WTC11 (cell line): ENCODE measurements around the gene ZC3H12C. TPM values are rescaled to one million over a fixed set of nuclear protein-coding genes. Genes with fewer than 3 reads are reported as not detected.
"Not testable (repeated sequence)": the region's sequence is repeated elsewhere in the genome, so short reads cannot be mapped to it uniquely, and the experiment has no call there.

Source experiments
- ATAC-seq: fragments of 200-7000 bp; cut with Tn5 transposase; 2 replicates; pipeline ENCODE4 v1.10.0; 2021; ENCODE audit warnings: mild to moderate bottlenecking, moderate library complexity
- CTCF ChIA-PET: fragments of 300-600 bp; sonication (Branson Sonifier 250); formaldehyde crosslinking; loops from one replicate; lab custom pipeline; 2021; ENCODE audit warnings: antibody characterized with exemption; lab: Charles Lee
- POLR2A ChIA-PET: fragments of 350-600 bp; sonication (Branson Sonifier 250); formaldehyde crosslinking; loops from one replicate; lab custom pipeline; 2021; ENCODE audit warnings: antibody characterized with exemption; lab: Charles Lee
- DNase-seq: peaks from one replicate; pipeline ENCODE4 v3.0.0; 2021; ENCODE audit warnings: low spot score
- H3K27ac Mint-ChIP-seq: 2 replicates; pipeline ENCODE4 v1.8.0; 2021; ENCODE audit warnings: mixed read lengths
- H3K27me3 Mint-ChIP-seq: 2 replicates; pipeline ENCODE4 v1.8.0; 2021; ENCODE audit warnings: low read depth, mild to moderate bottlenecking, moderate library complexity, mixed read lengths
- H3K36me3 Mint-ChIP-seq: 2 replicates; pipeline ENCODE4 v1.8.0; 2021; ENCODE audit warnings: mixed read lengths
- H3K4me1 Mint-ChIP-seq: 2 replicates; pipeline ENCODE4 v1.8.0; 2022; ENCODE audit warnings: mixed read lengths
- H3K4me3 Mint-ChIP-seq: 2 replicates; pipeline ENCODE4 v1.8.0; 2021; ENCODE audit warnings: mild to moderate bottlenecking, moderate library complexity, mixed read lengths
- H3K9me3 Mint-ChIP-seq: 2 replicates; pipeline ENCODE4 v1.8.0; 2021; ENCODE audit warnings: mixed read lengths
- NR1H2 ChIP-seq: sonication (generic); formaldehyde crosslinking; IDR thresholded peaks from 2 replicates; pipeline ENCODE4 v1.9.0; 2021; ENCODE audit warnings: mild to moderate bottlenecking, moderate library complexity, missing genetic modification reagents
- SOX15 ChIP-seq: fragments of 250-450 bp; sonication (Bioruptor Pico); IDR thresholded peaks from 2 replicates; pipeline ENCODE4 v1.9.0; 2021; ENCODE audit warnings: mild to moderate bottlenecking
- total RNA-seq: library from RNA; stranded (reverse); gene quantifications from 3 replicates; pipeline ENCODE4 v1.2.3, GENCODE V29; 2021
- TF ChIP-seq, protein P1 (sequence below): sonication (generic); formaldehyde crosslinking; IDR thresholded peaks from 2 replicates; pipeline ENCODE4 v1.8.1; 2023; ENCODE audit warnings: mild to moderate bottlenecking, missing genetic modification reagents, borderline replicate concordance
- TF ChIP-seq, protein P2 (sequence below): sonication (generic); formaldehyde crosslinking; IDR thresholded peaks from 2 replicates; pipeline ENCODE4 v1.8.1; 2023; ENCODE audit warnings: mild to moderate bottlenecking, moderate library complexity, missing genetic modification reagents
- TF ChIP-seq, protein P3 (sequence below): sonication (generic); formaldehyde crosslinking; IDR thresholded peaks from 2 replicates; pipeline ENCODE4 v1.8.0; 2022; ENCODE audit warnings: mild to moderate bottlenecking, missing genetic modification reagents
- TF ChIP-seq, protein P4 (sequence below): sonication (generic); formaldehyde crosslinking; IDR thresholded peaks from 2 replicates; pipeline ENCODE4 v1.8.0; 2023; ENCODE audit warnings: missing genetic modification reagents
- TF ChIP-seq, protein P5 (sequence below): sonication (generic); formaldehyde crosslinking; IDR thresholded peaks from 2 replicates; pipeline ENCODE4 v1.8.0; 2023; ENCODE audit warnings: mild to moderate bottlenecking, missing genetic modification reagents
- TF ChIP-seq, protein P6 (sequence below): sonication (generic); formaldehyde crosslinking; IDR thresholded peaks from 2 replicates; pipeline ENCODE4 v1.8.0; 2022; ENCODE audit warnings: mild to moderate bottlenecking, missing genetic modification reagents
- TF ChIP-seq, protein P7 (sequence below): sonication (generic); formaldehyde crosslinking; IDR thresholded peaks from 2 replicates; pipeline ENCODE4 v1.8.1; 2023; ENCODE audit warnings: mild to moderate bottlenecking, missing genetic modification reagents, moderate library complexity
- TF ChIP-seq, protein P8 (sequence below): fragments of 250-450 bp; sonication (Bioruptor Pico); IDR thresholded peaks from 2 replicates; pipeline ENCODE4 v2.1.2; 2022; ENCODE audit warnings: mild to moderate bottlenecking, moderate library complexity
- TF ChIP-seq, protein P9 (sequence below): sonication (generic); formaldehyde crosslinking; IDR thresholded peaks from 2 replicates; pipeline ENCODE4 v1.8.1; 2022; ENCODE audit warnings: mild to moderate bottlenecking, missing genetic modification reagents, moderate library complexity, borderline replicate concordance

Gene ZC3H12C
- total RNA-seq, 1 experiment from 2014 or later = 2.4 TPM

DNA sequence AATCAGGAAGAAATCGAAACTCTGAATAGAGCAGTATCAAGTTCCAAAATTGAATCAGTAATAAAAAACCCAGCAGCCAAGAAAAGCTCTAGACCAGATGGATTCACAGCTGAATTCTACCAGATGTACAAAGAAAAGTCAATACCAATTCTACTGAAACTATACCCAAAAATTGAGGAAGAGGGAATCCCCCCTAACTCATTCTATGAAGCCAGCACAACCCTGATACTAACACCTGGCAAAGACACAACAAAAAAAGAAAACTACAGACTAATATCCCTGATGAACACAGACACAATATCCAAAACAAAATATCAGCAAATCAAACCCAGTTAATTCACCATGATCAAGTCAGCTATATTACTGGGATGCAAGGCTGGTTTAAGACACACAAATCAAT is 97.7 kb downstream of the ZC3H12C start (continued):
- TF ChIP-seq SOX15 = no peak
- TF ChIP-seq, all 79 proteins: peak for 0

DNA sequence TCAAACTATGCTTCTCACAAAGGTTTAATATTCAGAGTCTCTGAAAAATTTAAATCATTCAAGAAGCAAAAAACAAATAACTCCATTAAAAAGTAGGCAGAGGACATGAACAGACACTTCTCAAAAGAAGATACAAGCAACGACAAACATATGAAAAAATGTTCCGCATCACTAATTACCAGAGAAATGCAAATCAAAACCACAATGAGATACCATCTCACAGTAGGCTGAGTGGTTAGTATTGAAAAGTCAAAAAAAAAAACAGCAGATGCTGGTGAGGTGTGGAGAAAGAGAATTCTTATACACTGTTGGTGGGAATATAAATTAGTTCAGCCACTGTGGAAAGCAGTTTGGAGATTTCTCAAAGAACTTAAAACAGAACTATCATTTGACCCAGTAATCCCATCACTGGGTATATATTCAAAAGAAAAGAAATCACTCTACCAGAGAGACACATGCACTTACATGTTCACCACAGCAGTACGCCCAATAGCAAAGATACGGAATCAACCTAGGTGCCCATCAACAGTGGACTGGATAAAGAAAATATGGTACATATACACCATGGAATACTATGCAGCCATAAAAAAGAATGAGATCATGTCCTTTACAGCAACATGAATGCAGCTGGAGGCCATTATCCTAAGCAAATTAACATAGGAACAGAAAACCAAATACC is 99.6 kb downstream of the ZC3H12C start:
- H3K36me3 Mint-ChIP-seq, H3K4me1 Mint-ChIP-seq, CTCF ChIA-PET, DNase-seq, ATAC-seq, H3K4me3 Mint-ChIP-seq, H3K27me3 Mint-ChIP-seq, POLR2A ChIA-PET, H3K27ac Mint-ChIP-seq: not testable (repeated sequence)
- H3K9me3 Mint-ChIP-seq = peaks cover 13% of the 10 kb centered on the region

DNA sequence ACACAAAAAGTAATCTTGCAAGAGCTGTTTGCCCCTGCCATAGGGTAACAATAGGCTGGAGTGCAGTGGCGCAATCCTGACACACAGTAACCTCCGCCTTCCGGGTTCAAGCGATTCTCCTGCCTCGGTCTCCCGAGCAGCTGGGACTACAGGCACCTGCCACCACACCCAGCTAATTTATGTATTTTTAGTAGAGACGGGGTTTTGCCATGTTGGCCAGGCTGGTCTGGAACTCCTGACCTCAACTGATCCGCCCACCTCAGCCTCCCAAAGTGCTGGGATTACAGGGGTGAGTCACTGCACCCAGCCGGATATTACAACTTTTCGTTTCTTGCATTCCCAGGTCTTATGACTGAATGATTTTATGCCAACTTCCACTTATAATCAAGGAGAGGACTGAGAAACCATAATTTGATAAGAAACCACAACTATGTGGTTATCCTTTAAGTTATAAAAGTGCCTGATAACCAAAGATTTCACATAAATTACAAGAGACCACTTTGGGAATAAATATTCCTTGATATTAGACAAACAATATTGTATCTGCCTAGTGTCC is 101.1 kb downstream of the ZC3H12C start:
- H3K27ac Mint-ChIP-seq, POLR2A ChIA-PET, H3K4me3 Mint-ChIP-seq, H3K36me3 Mint-ChIP-seq, CTCF ChIA-PET, DNase-seq, ATAC-seq, H3K4me1 Mint-ChIP-seq, H3K27me3 Mint-ChIP-seq: not testable (repeated sequence)
- peaks cover 13% of the 10 kb centered on the region for H3K9me3 Mint-ChIP-seq

DNA sequence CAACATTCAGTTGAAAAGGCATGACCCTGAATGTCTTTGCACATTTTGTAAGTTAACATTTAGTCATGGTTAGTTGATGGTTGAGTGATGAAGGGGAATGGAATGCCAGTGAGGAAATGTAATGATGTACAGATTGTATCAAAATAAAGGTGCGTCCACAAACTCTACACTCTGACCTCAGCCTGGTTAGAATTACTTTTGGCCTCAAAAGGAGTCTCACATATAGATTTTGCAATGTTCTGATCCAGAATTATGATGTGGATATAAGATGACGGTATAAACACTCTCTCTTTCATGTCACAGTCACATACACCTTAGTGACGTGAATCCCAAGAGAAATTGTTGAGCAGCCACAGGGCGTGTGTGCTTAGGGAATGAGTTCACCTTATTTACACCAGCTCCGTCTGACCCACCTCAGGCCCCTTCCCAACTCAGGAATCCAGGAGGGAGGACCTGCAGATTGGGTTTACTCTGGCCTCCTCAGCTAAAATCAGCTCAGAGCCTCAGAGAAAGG is 103.1 kb downstream of the ZC3H12C start:
- ChIA-PET CTCF (interaction anchor here (0.7 to 1.5 kb wide), 3 partner anchors 239 to 284 kb away, joined by 3 to 6 read pairs (median 3); no protein-coding TSS in a partner anchor), POLR2A (no interaction called here)
- Mint-ChIP-seq H3K27me3 (no peaks in the 10 kb centered on the region), H3K9me3 (peaks cover 13% of the 10 kb centered on the region), H3K36me3 (no peaks in the 10 kb centered on the region), H3K4me1 (peaks cover 18% of the 10 kb centered on the region), H3K4me3 (no peak overlapping the region), H3K27ac (no peak overlapping the region)
- DNase-seq (no peak), ATAC-seq (no peak)
- TF ChIP-seq, protein P1, sequence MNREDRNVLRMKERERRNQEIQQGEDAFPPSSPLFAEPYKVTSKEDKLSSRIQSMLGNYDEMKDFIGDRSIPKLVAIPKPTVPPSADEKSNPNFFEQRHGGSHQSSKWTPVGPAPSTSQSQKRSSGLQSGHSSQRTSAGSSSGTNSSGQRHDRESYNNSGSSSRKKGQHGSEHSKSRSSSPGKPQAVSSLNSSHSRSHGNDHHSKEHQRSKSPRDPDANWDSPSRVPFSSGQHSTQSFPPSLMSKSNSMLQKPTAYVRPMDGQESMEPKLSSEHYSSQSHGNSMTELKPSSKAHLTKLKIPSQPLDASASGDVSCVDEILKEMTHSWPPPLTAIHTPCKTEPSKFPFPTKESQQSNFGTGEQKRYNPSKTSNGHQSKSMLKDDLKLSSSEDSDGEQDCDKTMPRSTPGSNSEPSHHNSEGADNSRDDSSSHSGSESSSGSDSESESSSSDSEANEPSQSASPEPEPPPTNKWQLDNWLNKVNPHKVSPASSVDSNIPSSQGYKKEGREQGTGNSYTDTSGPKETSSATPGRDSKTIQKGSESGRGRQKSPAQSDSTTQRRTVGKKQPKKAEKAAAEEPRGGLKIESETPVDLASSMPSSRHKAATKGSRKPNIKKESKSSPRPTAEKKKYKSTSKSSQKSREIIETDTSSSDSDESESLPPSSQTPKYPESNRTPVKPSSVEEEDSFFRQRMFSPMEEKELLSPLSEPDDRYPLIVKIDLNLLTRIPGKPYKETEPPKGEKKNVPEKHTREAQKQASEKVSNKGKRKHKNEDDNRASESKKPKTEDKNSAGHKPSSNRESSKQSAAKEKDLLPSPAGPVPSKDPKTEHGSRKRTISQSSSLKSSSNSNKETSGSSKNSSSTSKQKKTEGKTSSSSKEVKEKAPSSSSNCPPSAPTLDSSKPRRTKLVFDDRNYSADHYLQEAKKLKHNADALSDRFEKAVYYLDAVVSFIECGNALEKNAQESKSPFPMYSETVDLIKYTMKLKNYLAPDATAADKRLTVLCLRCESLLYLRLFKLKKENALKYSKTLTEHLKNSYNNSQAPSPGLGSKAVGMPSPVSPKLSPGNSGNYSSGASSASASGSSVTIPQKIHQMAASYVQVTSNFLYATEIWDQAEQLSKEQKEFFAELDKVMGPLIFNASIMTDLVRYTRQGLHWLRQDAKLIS (CRISPR knock-in tag) = no peak
- TF ChIP-seq, protein P2, sequence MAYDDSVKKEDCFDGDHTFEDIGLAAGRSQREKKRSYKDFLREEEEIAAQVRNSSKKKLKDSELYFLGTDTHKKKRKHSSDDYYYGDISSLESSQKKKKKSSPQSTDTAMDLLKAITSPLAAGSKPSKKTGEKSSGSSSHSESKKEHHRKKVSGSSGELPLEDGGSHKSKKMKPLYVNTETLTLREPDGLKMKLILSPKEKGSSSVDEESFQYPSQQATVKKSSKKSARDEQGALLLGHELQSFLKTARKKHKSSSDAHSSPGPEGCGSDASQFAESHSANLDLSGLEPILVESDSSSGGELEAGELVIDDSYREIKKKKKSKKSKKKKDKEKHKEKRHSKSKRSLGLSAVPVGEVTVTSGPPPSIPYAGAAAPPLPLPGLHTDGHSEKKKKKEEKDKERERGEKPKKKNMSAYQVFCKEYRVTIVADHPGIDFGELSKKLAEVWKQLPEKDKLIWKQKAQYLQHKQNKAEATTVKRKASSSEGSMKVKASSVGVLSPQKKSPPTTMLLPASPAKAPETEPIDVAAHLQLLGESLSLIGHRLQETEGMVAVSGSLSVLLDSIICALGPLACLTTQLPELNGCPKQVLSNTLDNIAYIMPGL (CRISPR knock-in tag) = no peak
- TF ChIP-seq, protein P3, sequence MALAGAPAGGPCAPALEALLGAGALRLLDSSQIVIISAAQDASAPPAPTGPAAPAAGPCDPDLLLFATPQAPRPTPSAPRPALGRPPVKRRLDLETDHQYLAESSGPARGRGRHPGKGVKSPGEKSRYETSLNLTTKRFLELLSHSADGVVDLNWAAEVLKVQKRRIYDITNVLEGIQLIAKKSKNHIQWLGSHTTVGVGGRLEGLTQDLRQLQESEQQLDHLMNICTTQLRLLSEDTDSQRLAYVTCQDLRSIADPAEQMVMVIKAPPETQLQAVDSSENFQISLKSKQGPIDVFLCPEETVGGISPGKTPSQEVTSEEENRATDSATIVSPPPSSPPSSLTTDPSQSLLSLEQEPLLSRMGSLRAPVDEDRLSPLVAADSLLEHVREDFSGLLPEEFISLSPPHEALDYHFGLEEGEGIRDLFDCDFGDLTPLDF (CRISPR knock-in tag) = no peak
- TF ChIP-seq, protein P4, sequence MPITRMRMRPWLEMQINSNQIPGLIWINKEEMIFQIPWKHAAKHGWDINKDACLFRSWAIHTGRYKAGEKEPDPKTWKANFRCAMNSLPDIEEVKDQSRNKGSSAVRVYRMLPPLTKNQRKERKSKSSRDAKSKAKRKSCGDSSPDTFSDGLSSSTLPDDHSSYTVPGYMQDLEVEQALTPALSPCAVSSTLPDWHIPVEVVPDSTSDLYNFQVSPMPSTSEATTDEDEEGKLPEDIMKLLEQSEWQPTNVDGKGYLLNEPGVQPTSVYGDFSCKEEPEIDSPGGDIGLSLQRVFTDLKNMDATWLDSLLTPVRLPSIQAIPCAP (CRISPR knock-in tag) = no peak
- TF ChIP-seq, protein P5, sequence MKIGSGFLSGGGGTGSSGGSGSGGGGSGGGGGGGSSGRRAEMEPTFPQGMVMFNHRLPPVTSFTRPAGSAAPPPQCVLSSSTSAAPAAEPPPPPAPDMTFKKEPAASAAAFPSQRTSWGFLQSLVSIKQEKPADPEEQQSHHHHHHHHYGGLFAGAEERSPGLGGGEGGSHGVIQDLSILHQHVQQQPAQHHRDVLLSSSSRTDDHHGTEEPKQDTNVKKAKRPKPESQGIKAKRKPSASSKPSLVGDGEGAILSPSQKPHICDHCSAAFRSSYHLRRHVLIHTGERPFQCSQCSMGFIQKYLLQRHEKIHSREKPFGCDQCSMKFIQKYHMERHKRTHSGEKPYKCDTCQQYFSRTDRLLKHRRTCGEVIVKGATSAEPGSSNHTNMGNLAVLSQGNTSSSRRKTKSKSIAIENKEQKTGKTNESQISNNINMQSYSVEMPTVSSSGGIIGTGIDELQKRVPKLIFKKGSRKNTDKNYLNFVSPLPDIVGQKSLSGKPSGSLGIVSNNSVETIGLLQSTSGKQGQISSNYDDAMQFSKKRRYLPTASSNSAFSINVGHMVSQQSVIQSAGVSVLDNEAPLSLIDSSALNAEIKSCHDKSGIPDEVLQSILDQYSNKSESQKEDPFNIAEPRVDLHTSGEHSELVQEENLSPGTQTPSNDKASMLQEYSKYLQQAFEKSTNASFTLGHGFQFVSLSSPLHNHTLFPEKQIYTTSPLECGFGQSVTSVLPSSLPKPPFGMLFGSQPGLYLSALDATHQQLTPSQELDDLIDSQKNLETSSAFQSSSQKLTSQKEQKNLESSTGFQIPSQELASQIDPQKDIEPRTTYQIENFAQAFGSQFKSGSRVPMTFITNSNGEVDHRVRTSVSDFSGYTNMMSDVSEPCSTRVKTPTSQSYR (CRISPR knock-in tag) = no peak
- TF ChIP-seq, protein P6, sequence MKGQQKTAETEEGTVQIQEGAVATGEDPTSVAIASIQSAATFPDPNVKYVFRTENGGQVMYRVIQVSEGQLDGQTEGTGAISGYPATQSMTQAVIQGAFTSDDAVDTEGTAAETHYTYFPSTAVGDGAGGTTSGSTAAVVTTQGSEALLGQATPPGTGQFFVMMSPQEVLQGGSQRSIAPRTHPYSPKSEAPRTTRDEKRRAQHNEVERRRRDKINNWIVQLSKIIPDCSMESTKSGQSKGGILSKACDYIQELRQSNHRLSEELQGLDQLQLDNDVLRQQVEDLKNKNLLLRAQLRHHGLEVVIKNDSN (CRISPR knock-in tag) = no peak
- TF ChIP-seq, protein P7, sequence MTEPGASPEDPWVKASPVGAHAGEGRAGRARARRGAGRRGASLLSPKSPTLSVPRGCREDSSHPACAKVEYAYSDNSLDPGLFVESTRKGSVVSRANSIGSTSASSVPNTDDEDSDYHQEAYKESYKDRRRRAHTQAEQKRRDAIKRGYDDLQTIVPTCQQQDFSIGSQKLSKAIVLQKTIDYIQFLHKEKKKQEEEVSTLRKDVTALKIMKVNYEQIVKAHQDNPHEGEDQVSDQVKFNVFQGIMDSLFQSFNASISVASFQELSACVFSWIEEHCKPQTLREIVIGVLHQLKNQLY (CRISPR knock-in tag) = no peak
- TF ChIP-seq, protein P8, sequence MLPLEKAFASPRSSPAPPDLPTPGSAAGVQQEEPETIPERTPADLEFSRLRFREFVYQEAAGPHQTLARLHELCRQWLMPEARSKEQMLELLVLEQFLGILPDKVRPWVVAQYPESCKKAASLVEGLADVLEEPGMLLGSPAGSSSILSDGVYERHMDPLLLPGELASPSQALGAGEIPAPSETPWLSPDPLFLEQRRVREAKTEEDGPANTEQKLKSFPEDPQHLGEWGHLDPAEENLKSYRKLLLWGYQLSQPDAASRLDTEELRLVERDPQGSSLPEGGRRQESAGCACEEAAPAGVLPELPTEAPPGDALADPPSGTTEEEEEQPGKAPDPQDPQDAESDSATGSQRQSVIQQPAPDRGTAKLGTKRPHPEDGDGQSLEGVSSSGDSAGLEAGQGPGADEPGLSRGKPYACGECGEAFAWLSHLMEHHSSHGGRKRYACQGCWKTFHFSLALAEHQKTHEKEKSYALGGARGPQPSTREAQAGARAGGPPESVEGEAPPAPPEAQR (CRISPR knock-in tag) = no peak
- TF ChIP-seq, protein P9, sequence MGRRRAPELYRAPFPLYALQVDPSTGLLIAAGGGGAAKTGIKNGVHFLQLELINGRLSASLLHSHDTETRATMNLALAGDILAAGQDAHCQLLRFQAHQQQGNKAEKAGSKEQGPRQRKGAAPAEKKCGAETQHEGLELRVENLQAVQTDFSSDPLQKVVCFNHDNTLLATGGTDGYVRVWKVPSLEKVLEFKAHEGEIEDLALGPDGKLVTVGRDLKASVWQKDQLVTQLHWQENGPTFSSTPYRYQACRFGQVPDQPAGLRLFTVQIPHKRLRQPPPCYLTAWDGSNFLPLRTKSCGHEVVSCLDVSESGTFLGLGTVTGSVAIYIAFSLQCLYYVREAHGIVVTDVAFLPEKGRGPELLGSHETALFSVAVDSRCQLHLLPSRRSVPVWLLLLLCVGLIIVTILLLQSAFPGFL (CRISPR knock-in tag) = no peak
- no peak for TF ChIP-seq NR1H2 (CRISPR knock-in tag)
